Fibroblast of mammary gland (primary cell): ENCODE data around the gene FAM222A.

ENCODE experiments used
- DNase-seq: peaks from one replicate; pipeline ENCODE4 v3.0.0-alpha.2; 2010; ENCODE audit warnings: low read depth
- H3K4me3 ChIP-seq: 2 replicates; pipeline ENCODE4 v1.5.1; 2011; ENCODE audit warnings: low read depth, mild to moderate bottlenecking, low read length, moderate library complexity; ENCODE audit not compliant: control insufficient read depth
- TF ChIP-seq, protein P1 (sequence below): conservative IDR thresholded peaks from 2 replicates; pipeline ENCODE4 v1.5.1; 2011; ENCODE audit warnings: low read depth, low read length, inconsistent platforms; ENCODE audit not compliant: control insufficient read depth, insufficient read depth

Gene FAM222A

DNA sequence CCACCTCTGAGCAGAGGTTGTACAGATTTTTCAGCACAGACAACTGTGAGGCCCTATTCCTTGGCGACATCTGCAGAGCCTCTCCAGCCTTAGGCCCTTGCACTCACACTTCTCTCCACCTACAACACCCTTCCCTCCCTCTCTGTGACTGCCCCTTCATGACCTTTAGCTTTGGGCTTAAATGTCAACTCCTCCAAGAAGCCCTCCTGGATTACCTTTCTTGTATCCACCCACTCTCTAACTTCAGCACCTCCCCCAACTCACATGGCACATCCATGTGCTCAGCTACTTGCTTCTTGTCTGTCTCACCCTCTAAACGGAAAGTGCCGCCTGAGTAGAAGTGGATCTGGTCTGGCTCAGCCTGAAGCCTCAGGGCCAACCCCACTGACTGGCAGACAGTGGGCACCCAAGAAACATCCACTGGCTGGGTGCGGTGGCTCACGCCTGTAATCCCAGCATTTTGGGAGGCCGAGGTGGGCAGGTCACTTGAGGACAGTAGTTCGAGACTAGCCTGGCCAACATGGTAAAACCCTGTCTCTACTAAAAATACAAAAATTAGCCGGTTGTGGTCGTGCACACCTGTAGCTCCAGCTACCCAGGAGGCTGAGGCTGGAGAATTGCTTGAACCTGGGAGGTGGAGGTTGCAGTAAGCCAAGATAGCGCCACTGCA, 97.5 kb downstream of the FAM222A start:
- H3K4me3 ChIP-seq, result no peak overlapping the region
- DNase-seq, result no peak
- TF ChIP-seq, protein P1, sequence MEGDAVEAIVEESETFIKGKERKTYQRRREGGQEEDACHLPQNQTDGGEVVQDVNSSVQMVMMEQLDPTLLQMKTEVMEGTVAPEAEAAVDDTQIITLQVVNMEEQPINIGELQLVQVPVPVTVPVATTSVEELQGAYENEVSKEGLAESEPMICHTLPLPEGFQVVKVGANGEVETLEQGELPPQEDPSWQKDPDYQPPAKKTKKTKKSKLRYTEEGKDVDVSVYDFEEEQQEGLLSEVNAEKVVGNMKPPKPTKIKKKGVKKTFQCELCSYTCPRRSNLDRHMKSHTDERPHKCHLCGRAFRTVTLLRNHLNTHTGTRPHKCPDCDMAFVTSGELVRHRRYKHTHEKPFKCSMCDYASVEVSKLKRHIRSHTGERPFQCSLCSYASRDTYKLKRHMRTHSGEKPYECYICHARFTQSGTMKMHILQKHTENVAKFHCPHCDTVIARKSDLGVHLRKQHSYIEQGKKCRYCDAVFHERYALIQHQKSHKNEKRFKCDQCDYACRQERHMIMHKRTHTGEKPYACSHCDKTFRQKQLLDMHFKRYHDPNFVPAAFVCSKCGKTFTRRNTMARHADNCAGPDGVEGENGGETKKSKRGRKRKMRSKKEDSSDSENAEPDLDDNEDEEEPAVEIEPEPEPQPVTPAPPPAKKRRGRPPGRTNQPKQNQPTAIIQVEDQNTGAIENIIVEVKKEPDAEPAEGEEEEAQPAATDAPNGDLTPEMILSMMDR, result no peak

DNA sequence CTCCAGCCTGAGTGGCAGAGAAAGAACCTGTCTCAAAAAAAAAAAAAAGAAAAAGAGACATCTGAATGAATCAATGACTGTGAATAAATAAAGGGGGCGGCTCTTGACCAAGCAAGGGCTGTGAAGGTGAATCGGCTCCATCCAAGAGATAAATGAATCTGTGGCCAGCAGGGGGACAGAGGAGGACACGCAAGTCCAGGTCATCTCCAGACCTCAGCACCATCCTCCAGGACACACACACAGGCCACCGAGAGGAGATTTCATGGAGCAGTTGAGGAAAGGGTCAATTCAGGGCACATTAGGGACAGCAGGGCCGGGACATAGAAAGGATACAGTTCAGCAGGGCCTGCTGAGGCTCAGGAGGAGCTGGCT, 98.0 kb downstream of the FAM222A start:
- H3K4me3 ChIP-seq, result no peak overlapping the region
- TF ChIP-seq, protein P1, result no peak
- no peak for DNase-seq

DNA sequence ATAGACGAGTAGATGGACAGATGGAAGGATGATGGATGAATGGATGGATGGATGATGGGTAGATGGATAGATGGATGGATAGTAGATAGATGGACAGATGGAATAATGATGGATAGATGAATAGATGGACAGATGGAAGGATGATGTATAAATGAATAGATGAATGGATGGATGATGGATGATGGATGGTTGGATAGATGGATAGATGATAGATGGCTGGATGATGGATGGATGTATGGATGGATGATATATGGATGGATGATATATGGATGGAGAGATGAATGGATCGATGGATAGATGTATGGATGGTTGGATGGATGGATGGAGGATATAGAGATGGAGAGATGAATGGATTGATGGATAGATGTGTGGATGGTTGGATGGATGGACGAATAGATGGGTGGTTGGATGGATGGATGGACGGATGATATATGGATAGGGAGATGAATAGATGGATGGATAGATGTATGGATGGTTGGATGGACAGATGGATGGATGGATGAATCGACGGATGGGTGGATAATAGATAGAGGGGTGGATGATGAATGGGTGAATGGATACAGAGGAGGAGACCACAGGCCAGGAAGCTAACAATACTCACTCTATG, 100.3 kb downstream of the FAM222A start:
- H3K4me3 ChIP-seq, result no peak overlapping the region
- no peak for DNase-seq
- TF ChIP-seq, protein P1, result no peak

DNA sequence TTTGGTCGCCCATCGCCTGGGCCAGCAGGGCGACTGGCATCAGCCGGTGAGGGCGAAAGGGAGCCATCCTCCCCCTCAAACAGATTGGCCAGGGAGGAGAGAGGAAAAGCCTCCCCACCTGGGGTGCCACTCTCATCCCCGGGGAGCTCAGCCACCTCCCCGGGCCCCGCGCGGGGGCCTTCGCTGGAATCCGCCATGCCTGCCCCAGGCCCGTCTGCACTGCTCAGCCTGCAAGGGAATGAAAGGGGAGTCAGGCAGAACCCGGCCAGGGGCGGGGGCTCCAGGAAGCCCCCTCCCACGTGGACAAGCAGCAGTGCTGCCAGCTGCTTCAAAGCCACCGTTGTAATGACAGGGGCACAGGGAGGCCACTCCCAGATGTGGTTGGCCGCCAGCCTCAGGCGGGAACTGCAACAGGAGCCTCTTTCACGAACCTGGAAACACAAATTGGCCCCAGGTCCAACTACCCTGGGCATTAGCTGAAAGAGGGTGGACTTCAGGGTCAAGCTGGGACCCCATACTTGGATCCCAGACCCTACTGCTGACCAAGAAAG, 101.0 kb downstream of the FAM222A start:
- H3K4me3 ChIP-seq, result no peak overlapping the region
- TF ChIP-seq, protein P1, result no peak
- DNase-seq, result no peak

DNA sequence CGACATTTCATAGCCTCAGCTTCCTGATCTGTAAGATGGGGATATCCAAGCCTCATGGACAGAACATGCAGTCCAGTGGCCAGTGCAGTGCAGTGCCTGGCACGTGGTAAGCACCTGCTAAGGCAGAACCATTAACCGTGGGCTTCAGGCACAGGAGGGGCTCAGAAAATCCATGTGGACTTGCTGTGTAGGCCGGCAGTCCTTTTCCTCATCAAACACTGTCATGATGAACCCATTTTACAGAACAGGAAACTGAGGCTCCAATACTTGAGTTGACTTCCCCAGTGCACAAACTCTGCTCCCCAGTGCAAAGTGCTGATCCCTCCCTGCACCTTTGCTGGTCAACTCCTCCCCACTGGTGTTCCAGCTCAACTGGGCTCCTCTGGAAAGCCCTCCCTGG, 101.6 kb downstream of the FAM222A start:
- TF ChIP-seq, protein P1, result no peak
- DNase-seq, result no peak
- H3K4me3 ChIP-seq, result no peak overlapping the region

DNA sequence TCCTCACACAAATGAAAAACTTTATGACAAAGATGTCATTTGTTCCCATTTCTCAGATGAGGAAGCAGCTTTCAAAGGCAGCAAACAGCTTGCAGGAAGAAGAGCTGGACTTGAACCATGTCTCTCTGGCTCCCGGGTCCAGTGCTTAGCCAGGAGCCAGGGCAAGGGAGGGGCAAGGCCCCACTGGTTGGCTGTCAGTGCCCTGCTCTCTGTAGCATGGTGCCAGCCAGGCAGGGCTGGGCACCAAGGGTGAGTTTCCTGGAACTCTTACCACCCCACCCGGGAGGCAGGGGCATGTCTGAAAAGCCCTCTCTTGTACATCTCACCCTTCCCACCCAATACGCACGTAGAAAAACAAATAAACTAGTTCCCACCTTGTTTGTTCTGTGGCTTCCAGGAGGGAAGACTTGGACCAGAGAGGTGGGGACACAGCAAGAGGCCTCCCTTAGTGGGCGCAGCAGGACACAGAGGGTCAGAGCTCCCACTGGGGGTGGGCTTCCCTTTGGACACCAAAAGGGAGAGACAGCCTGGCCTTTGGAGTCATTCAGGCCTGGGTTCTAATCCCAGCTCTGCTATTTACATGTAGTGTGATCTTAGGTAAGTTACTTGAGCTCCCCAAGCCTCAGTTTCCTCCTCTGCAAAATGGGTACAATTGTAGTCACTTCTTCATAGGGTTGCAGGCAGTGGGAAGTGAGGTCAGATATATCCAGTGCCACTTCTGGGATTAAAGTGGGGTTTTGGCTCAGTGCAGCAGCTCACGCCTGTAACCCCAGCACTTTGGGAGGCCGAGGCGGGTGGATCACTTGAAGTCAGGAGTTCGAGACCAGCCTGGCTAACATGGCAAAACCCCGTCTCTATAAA, 102.4 kb downstream of the FAM222A start:
- TF ChIP-seq, protein P1, result no peak
- DNase-seq, result no peak
- H3K4me3 ChIP-seq, result no peak overlapping the region
